SU-DHL-6 (cell line): ENCODE data around the gene SMTN.

ENCODE experiments used
- H2AFZ ChIP-seq: fragments of 200-600 bp; sonication (generic); 2 replicates; pipeline ENCODE4 v1.6.1; 2014; ENCODE audit warnings: low read depth, mild to moderate bottlenecking, moderate library complexity, mixed read lengths, antibody characterized with exemption, low read length; ENCODE audit not compliant: severe bottlenecking
- H3F3A ChIP-seq: fragments of 200-600 bp; shearing (Covaris generic); 2 replicates; pipeline ENCODE4 v1.6.0; 2016; ENCODE audit warnings: antibody characterized with exemption, mild to moderate bottlenecking; ENCODE audit not compliant: insufficient read depth
- H3K27ac ChIP-seq: fragments of 200-600 bp; sonication (generic); 2 replicates; pipeline ENCODE4 v1.5.1; 2016; ENCODE audit warnings: low read depth, mild to moderate bottlenecking, low read length, moderate library complexity, mixed read lengths
- H3K27me3 ChIP-seq: fragments of 200-600 bp; sonication (generic), shearing (Covaris generic); 2 replicates; pipeline ENCODE4 v1.6.0; 2014; ENCODE audit warnings: mild to moderate bottlenecking, low read length
- H3K36me3 ChIP-seq: fragments of 200-600 bp; sonication (generic); 2 replicates; pipeline ENCODE4 v1.6.1; 2014; ENCODE audit warnings: mild to moderate bottlenecking, low read length, mixed read lengths
- H3K4me2 ChIP-seq: fragments of 300-600, 200-600 bp; shearing (Covaris generic), sonication (generic); 2 replicates; pipeline ENCODE4 v1.6.0; 2014; ENCODE audit warnings: low read length, low read depth, mild to moderate bottlenecking; ENCODE audit not compliant: poor library complexity, severe bottlenecking
- H3K4me3 ChIP-seq: fragments of 200-600 bp; sonication (generic); 2 replicates; pipeline ENCODE4 v1.5.1; 2014; ENCODE audit warnings: antibody characterized with exemption, low read length, mild to moderate bottlenecking, mixed read lengths; ENCODE audit not compliant: insufficient read depth, poor library complexity, severe bottlenecking
- H3K79me2 ChIP-seq: fragments of 200-600 bp; sonication (generic); 2 replicates; pipeline ENCODE4 v1.6.1; 2014; ENCODE audit warnings: mild to moderate bottlenecking, low read length, moderate library complexity; ENCODE audit not compliant: insufficient read depth
- H3K9ac ChIP-seq: fragments of 200-600 bp; sonication (generic); 2 replicates; pipeline ENCODE4 v1.7.0; 2014; ENCODE audit warnings: mild to moderate bottlenecking, low read length
- H3K9me2 ChIP-seq: fragments of 200-600 bp; sonication (generic); replicated peaks from 2 replicates; pipeline ENCODE4 v1.6.1; 2014; ENCODE audit warnings: low read length; ENCODE audit not compliant: insufficient read depth
- H3K9me3 ChIP-seq: fragments of 200-600 bp; sonication (generic); 2 replicates; pipeline ENCODE4 v1.6.1; 2014; ENCODE audit warnings: low read length, mixed read lengths; ENCODE audit not compliant: insufficient read depth
- H4K20me1 ChIP-seq: fragments of 200-600 bp; sonication (generic); 2 replicates; pipeline ENCODE4 v1.6.1; 2014; ENCODE audit warnings: low read depth, mild to moderate bottlenecking, antibody characterized with exemption, low read length, moderate library complexity, mixed read lengths
- EZH2phosphoT487 ChIP-seq: fragments of 200-600 bp; sonication (generic), shearing (Covaris generic); conservative IDR thresholded peaks from 2 replicates; pipeline ENCODE4 v1.6.1; 2018; ENCODE audit warnings: mild to moderate bottlenecking, antibody characterized with exemption, low read length, moderate library complexity, mixed read lengths
- TF ChIP-seq, protein P1 (sequence below): fragments of 200-600 bp; sonication (generic); IDR thresholded peaks from one replicate; pipeline ENCODE4 v1.5.1; 2017; ENCODE audit warnings: antibody characterized with exemption, mild to moderate bottlenecking, low read length, moderate library complexity; ENCODE audit not compliant: insufficient read depth, poor library complexity, severe bottlenecking

The SMTN gene

DNA sequence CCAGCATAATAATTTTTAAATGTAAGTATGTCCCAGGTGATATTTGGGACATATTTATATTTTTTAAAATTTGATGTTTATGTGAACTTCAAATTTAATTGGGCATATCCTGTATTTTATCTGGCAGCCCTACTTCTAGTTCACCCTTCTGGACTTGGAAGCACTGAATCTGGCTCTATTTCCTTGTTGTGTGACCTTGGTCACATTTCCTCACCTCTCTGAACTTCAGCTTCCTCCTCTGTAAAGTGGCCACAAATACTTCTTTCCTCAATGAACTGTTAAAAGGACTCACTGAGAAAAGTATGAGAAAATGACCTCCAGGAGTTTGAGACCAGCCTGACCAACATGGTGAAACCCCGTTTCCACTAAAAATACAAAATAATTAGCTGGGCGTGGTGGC is 70.8 kb downstream of the SMTN start:
- no peaks in the 10 kb centered on the region for H3F3A ChIP-seq
- no peaks in the 10 kb centered on the region for H3K36me3 ChIP-seq
- no peak for TF ChIP-seq EZH2phosphoT487
- TF ChIP-seq, protein P1, sequence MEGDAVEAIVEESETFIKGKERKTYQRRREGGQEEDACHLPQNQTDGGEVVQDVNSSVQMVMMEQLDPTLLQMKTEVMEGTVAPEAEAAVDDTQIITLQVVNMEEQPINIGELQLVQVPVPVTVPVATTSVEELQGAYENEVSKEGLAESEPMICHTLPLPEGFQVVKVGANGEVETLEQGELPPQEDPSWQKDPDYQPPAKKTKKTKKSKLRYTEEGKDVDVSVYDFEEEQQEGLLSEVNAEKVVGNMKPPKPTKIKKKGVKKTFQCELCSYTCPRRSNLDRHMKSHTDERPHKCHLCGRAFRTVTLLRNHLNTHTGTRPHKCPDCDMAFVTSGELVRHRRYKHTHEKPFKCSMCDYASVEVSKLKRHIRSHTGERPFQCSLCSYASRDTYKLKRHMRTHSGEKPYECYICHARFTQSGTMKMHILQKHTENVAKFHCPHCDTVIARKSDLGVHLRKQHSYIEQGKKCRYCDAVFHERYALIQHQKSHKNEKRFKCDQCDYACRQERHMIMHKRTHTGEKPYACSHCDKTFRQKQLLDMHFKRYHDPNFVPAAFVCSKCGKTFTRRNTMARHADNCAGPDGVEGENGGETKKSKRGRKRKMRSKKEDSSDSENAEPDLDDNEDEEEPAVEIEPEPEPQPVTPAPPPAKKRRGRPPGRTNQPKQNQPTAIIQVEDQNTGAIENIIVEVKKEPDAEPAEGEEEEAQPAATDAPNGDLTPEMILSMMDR = no peak
- no peaks in the 10 kb centered on the region for H4K20me1 ChIP-seq
- H3K9ac ChIP-seq = no peak overlapping the region
- no peaks in the 10 kb centered on the region for H3K9me2 ChIP-seq
- no peak overlapping the region for H3K27ac ChIP-seq
- no peak overlapping the region for H3K4me2 ChIP-seq
- no peaks in the 10 kb centered on the region for H3K9me3 ChIP-seq
- no peak overlapping the region for H3K4me3 ChIP-seq
- no peaks in the 10 kb centered on the region for H3K27me3 ChIP-seq
- no peak overlapping the region for H2AFZ ChIP-seq
- H3K79me2 ChIP-seq = no peaks in the 10 kb centered on the region

DNA sequence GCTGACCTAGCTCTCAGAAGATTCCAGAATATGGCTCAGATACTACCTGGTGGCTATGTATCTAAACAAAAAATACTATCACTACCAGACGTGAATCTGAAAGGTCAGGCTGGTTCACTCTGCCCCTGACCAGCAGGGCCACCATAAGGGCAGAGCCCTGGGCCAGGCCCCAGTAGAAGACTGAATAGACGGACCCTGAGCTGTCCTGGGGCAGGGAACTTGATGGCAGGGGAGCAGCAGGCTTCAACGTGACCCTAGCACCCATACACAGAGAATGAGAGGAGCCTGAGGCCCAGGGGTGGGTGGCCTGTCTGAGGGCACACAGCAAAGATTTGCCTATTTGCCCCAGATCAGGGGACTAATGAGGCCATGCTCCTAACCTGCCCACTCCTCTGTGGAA is 72.2 kb downstream of the SMTN start:
- H3K27ac ChIP-seq = no peak overlapping the region
- no peaks in the 10 kb centered on the region for H3K36me3 ChIP-seq
- no peaks in the 10 kb centered on the region for H3K9me3 ChIP-seq
- H3K4me2 ChIP-seq = no peak overlapping the region
- H3K27me3 ChIP-seq = no peaks in the 10 kb centered on the region
- H3K9ac ChIP-seq = no peak overlapping the region
- no peaks in the 10 kb centered on the region for H3K9me2 ChIP-seq
- H2AFZ ChIP-seq = no peak overlapping the region
- no peak for TF ChIP-seq EZH2phosphoT487
- TF ChIP-seq, protein P1 = no peak
- no peaks in the 10 kb centered on the region for H3F3A ChIP-seq
- H3K4me3 ChIP-seq = no peak overlapping the region
- no peaks in the 10 kb centered on the region for H4K20me1 ChIP-seq
- no peaks in the 10 kb centered on the region for H3K79me2 ChIP-seq
